Left lung (tissue), 10 donors: ENCODE results near the gene IL22. TPM values are rescaled to one million over a fixed set of nuclear protein-coding genes. Genes with fewer than 3 reads are reported as not detected.

Experiments
- ATAC-seq: fragments of 200-7000 bp; cut with Tn5 transposase; one replicate; pipeline ENCODE4 v1.9.1; 2020; ENCODE audit warnings: moderate library complexity
- DNase-seq, 4 donors: peaks; one replicate each; pipeline ENCODE4 v3.0.0-alpha.2; 2013 to 2020
- H3K27ac ChIP-seq, 2 donors: fragments of 200-600 bp; sonication (generic) in 1 of 2; one replicate each; pipeline versions ENCODE4 v1.5.0 to v1.8.0; 2020 to 2021
- H3K27me3 ChIP-seq, 2 donors: fragments of 200-600 bp; sonication (generic) in 1 of 2; one replicate each; pipeline versions ENCODE4 v1.5.0 to v1.8.0; 2020 to 2021
- H3K36me3 ChIP-seq, 2 donors: fragments of 200-600 bp; sonication (generic) in 1 of 2; one replicate each; pipeline versions ENCODE4 v1.5.0 to v1.8.0; 2020 to 2021
- H3K4me1 ChIP-seq, 2 donors: fragments of 200-600 bp; one replicate each; pipeline ENCODE4 v1.8.0; 2021
- H3K4me3 ChIP-seq, 2 donors: fragments of 200-600 bp; sonication (generic) in 1 of 2; one replicate each; pipeline versions ENCODE4 v1.5.0 to v1.8.0; 2020 to 2021; ENCODE audit warnings: mild to moderate bottlenecking in 1 of 2
- H3K9me3 ChIP-seq, 2 donors: fragments of 200-600 bp; sonication (generic) in 1 of 2; one replicate each; pipeline versions ENCODE4 v1.5.0 to v1.8.0; 2020 to 2021
- CTCF ChIP-seq, 2 donors: fragments of 200-600 bp; sonication (generic) in 1 of 2; IDR thresholded peaks; one replicate each; pipeline versions ENCODE4 v1.5.0 to v1.8.0; 2021; ENCODE audit warnings: antibody characterized with exemption in 2 of 2
- intact Hi-C, 2 donors: fragments of 100-400 bp; cut with DNase I; formaldehyde crosslinking; loops; one replicate each; pipeline versions ENCODE4 v1.11.2 to v1.14.2; 2022
- polyA plus RNA-seq, 6 donors: library from polyadenylated mRNA; unstranded; fragments of 120-200 nt; gene quantifications; one replicate each; pipeline ENCODE4 v1.2.1, GENCODE V29; 2013; ENCODE audit not compliant: insufficient read length in 6 of 6
- total RNA-seq, 2 donors: library from RNA; stranded (reverse); fragmentation: NEBNext Ultra II Directional; extraction: Animal tissue kit (Norgen Biotek cat#: 25700); gene quantifications; one replicate each; pipeline ENCODE4 v1.2.1, GENCODE V29; 2021
- donor health status: DM: no; HTN: yes; CAD: no.
- donor health status: DM: no; HTN: no; CAD: no.

Gene IL22
- total and polyA plus RNA-seq, 8 donors, result not detected

GRCh38 chr12:68233498-68233897 is 19.9 kb downstream of the IL22 start:
- H3K36me3 ChIP-seq, result no peaks in the 10 kb centered on the region
- no peak for DNase-seq
- TF ChIP-seq CTCF (IDR thresholded peaks at IDR 0.05), result no peak
- no peaks in the 10 kb centered on the region for H3K27me3 ChIP-seq
- intact Hi-C loops, result no loop called here
- ATAC-seq, result no peak
- peaks cover 0 to 12% of the 10 kb centered on the region in 2 donors for H3K4me1 ChIP-seq
- no peak overlapping the region for H3K4me3 ChIP-seq
- H3K27ac ChIP-seq, result no peak overlapping the region
- no peaks in the 10 kb centered on the region for H3K9me3 ChIP-seq

- no peak overlapping the region for H3K27ac ChIP-seq
- H3K4me1 ChIP-seq, result peaks cover 0 to 6% of the 10 kb centered on the region in 2 donors
- no peak overlapping the region for H3K4me3 ChIP-seq
- intact Hi-C loops, result no loop called here
- no peaks in the 10 kb centered on the region for H3K9me3 ChIP-seq
- ATAC-seq (no peak), DNase-seq (no peak)
- TF ChIP-seq CTCF (IDR thresholded peaks at IDR 0.05), result no peak
- H3K27me3 ChIP-seq, result no peaks in the 10 kb centered on the region
- no peaks in the 10 kb centered on the region for H3K36me3 ChIP-seq
Measured at GRCh38 chr12:68231691-68232090, 21.7 kb downstream of the IL22 start.

- no peak overlapping the region for H3K4me3 ChIP-seq
- intact Hi-C loops, result no loop called here
- ATAC-seq, result no peak
Measured at GRCh38 chr12:68231229-68231628, 22.2 kb downstream of the IL22 start.

GRCh38 chr12:68229956-68230355 is 23.4 kb downstream of the IL22 start:
- no peaks in the 10 kb centered on the region for H3K27me3 ChIP-seq
- TF ChIP-seq CTCF (IDR thresholded peaks at IDR 0.05), result no peak
- no peaks in the 10 kb centered on the region for H3K36me3 ChIP-seq
- H3K9me3 ChIP-seq, result no peaks in the 10 kb centered on the region
- DNase-seq (no peak), ATAC-seq (no peak)
- H3K27ac ChIP-seq, result no peak overlapping the region
- H3K4me3 ChIP-seq, result no peak overlapping the region
- H3K4me1 ChIP-seq, result no peaks in the 10 kb centered on the region
- intact Hi-C loops, result no loop called here

More at GRCh38 chr12:68231229-68231628, 22.2 kb downstream of the IL22 start:
- H3K36me3 ChIP-seq, result no peaks in the 10 kb centered on the region
- TF ChIP-seq CTCF (IDR thresholded peaks at IDR 0.05), result no peak
- peaks cover 0 to 1% of the 10 kb centered on the region in 2 donors for H3K4me1 ChIP-seq
- no peak for DNase-seq
- H3K27ac ChIP-seq, result no peak overlapping the region
- no peaks in the 10 kb centered on the region for H3K9me3 ChIP-seq
- H3K27me3 ChIP-seq, result no peaks in the 10 kb centered on the region

- Histone ChIP-seq H3K4me3 (no peak overlapping the region), H3K27me3 (no peaks in the 10 kb centered on the region), H3K36me3 (no peaks in the 10 kb centered on the region), H3K4me1 (peaks cover 0 to 10% of the 10 kb centered on the region in 2 donors), H3K9me3 (no peaks in the 10 kb centered on the region), H3K27ac (no peak overlapping the region)
- DNase-seq (no peak), ATAC-seq (no peak)
- no peak for TF ChIP-seq CTCF (IDR thresholded peaks at IDR 0.05)
- intact Hi-C loops, result no loop called here
Measured at GRCh38 chr12:68227356-68227755, 26.0 kb downstream of the IL22 start.
